GM12878 (cell line): ENCODE measurements around the gene GPLD1. TPM values are rescaled to one million over a fixed set of nuclear protein-coding genes. Genes with fewer than 3 reads are reported as not detected.

ENCODE experiments used
- EED ChIP-seq: sonication (generic); IDR thresholded peaks from 2 replicates; pipeline ENCODE4 v1.6.1; 2016; ENCODE audit warnings: antibody characterized with exemption, low read depth
- EGR1 ChIP-seq, 2 experiments: IDR thresholded peaks; 1 replicate in 1 of 2; 2 replicates in 1 of 2; pipeline ENCODE4 v1.6.1; 2011 to 2012; ENCODE audit warnings: low read depth in 2 of 2, low read length in 2 of 2, borderline replicate concordance in 1 of 2, mild to moderate bottlenecking in 1 of 2, moderate library complexity in 1 of 2
- HDAC6 ChIP-seq: fragments of 200-600 bp; sonication (generic); IDR thresholded peaks from one replicate; pipeline ENCODE4 v1.8.0; 2017; ENCODE audit warnings: antibody characterized with exemption; ENCODE audit not compliant: unreplicated experiment
- IKZF1 ChIP-seq: fragments of 450-650 bp; conservative IDR thresholded peaks from 2 replicates; pipeline ENCODE4 v1.6.1; 2017; ENCODE audit warnings: antibody characterized with exemption, mild to moderate bottlenecking
- JUNB ChIP-seq: IDR thresholded peaks from 2 replicates; pipeline ENCODE4 v1.6.1; 2016; ENCODE audit warnings: antibody characterized with exemption, mild to moderate bottlenecking
- PAX8 ChIP-seq: fragments of 450-650 bp; IDR thresholded peaks from 2 replicates; pipeline ENCODE4 v1.6.1; 2017; ENCODE audit warnings: mild to moderate bottlenecking, moderate library complexity
- POLR2AphosphoS5 ChIP-seq: IDR thresholded peaks from 2 replicates; pipeline ENCODE4 v1.6.1; 2011; ENCODE audit warnings: mild to moderate bottlenecking, low read length, inconsistent platforms
- RAD51 ChIP-seq: fragments of 450-650 bp; IDR thresholded peaks from 2 replicates; pipeline ENCODE4 v1.6.1; 2016; ENCODE audit warnings: moderate library complexity, mild to moderate bottlenecking, inconsistent platforms
- SUZ12 ChIP-seq: fragments of 200-600 bp; sonication (generic); IDR thresholded peaks from one replicate; pipeline ENCODE4 v1.6.1; 2018; ENCODE audit warnings: antibody characterized with exemption, mild to moderate bottlenecking; ENCODE audit not compliant: unreplicated experiment
- ZNF687 ChIP-seq: fragments of 450-650 bp; IDR thresholded peaks from 2 replicates; pipeline ENCODE4 v1.6.1; 2017; ENCODE audit warnings: mild to moderate bottlenecking, moderate library complexity
- polyA plus RNA-seq, 11 experiments: library from polyadenylated mRNA; depleted of rRNA in 4 of 11; unstranded in 6 of 11; stranded (reverse) in 5 of 11; fragments of >200 nt; fragmentation: Nextera tagmentation in 4 of 11; fragmentation: Illumina TruSeq in 1 of 11; extraction: Ambion mirVana in 4 of 11; extraction: Trizol in 1 of 11; gene quantifications; 1 replicate in 1 of 11; 2 replicates in 10 of 11; pipeline versions ENCODE4 v1.2.1 to v1.2.3, GENCODE V29; 2011 to 2016; ENCODE audit warnings: inconsistent platforms in 2 of 11, missing spikeins in 2 of 11, low read depth in 1 of 11
- total RNA-seq, 4 experiments: library from RNA; depleted of rRNA in 3 of 4; stranded (reverse); fragments of >200 nt in 3 of 4; fragmentation: Illumina TruSeq in 1 of 4; extraction: Trizol in 1 of 4; gene quantifications; 2 replicates each; pipeline versions ENCODE4 v1.2.1 to v1.2.3, GENCODE V29; 2013 to 2021

GPLD1 gene
- total and polyA plus RNA-seq, 10 of the 15 experiments (the other 5 are each of a cell fraction or from before 2014, with no cell fraction given): 0.04 to 1.0 (median 0.69) TPM

GRCh38 chr6:24522228-24523176 is 33.1 kb upstream of the GPLD1 start (continued):
- TF ChIP-seq ZNF687 (peak; percentile 45; the same call in 1 of the 2 replicates), SUZ12 (no peak), JUNB (peak; percentile 5; the same call in 1 of the 2 replicates), PAX8 (peak; percentile 86), POLR2AphosphoS5 (0 out of 2 replicates have a peak, but pooled peaks have one; percentile 51), EED (peak; percentile 68), RAD51 (peak; percentile 97), IKZF1 (peak; percentile 77), EGR1 (IDR thresholded peaks at IDR 0.05; ENCODE audit: borderline replicate concordance in 1 of 2, low read depth in 2 of 2, low read length in 2 of 2) (no peak), HDAC6 (no peak)
